IMR-90 (cell line): ENCODE measurements around the gene IL24. TPM values are rescaled to one million over a fixed set of nuclear protein-coding genes. Genes with fewer than 3 reads are reported as not detected.

Experiments
- ATAC-seq: fragments of 200-7000 bp; cut with Tn5 transposase; 2 replicates; pipeline ENCODE4 v1.9.1; 2020; ENCODE audit warnings: low read depth, mild to moderate bottlenecking, moderate library complexity
- BruUV-seq: library from RNA; stranded (reverse); fragments of 400-500 nt; replicated peaks from 2 replicates; lab custom pipeline; 2021; lab: Mats Ljungman, UMichigan
- CTCF ChIA-PET: fragments of 300-600 bp; formaldehyde crosslinking; extraction: SDS; loops from one replicate; lab custom pipeline; 2021; ENCODE audit warnings: antibody characterized with exemption; lab: Yijun Ruan, JAX
- POLR2A ChIA-PET: fragments of 300-600 bp; sonication (Branson Sonifier 250); formaldehyde crosslinking; loops from one replicate; lab custom pipeline; 2022; ENCODE audit warnings: antibody characterized with exemption; ENCODE audit not compliant: unreplicated experiment; lab: Charles Lee
- DNase-seq: peaks from one replicate; pipeline ENCODE4 v3.0.0; 2013
- H2AFZ ChIP-seq: replicated peaks from 2 replicates; pipeline ENCODE3; 2013; ENCODE audit warnings: low read length, mild to moderate bottlenecking; ENCODE audit not compliant: poor library complexity
- H2AK5ac ChIP-seq: 2 replicates; pipeline ENCODE4 v1.6.1; 2013; ENCODE audit warnings: low read depth, low read length, inconsistent platforms
- H2AK9ac ChIP-seq: replicated peaks from 2 replicates; pipeline ENCODE3; 2013; ENCODE audit warnings: mild to moderate bottlenecking, low read depth, low read length, moderate library complexity; ENCODE audit not compliant: poor library complexity
- H2BK120ac ChIP-seq: 2 replicates; pipeline ENCODE4 v1.6.1; 2013; ENCODE audit warnings: low read depth, low read length, inconsistent platforms
- H2BK15ac ChIP-seq: 3 replicates; pipeline ENCODE4 v1.6.1; 2013; ENCODE audit warnings: low read depth, low read length, inconsistent platforms
- H2BK20ac ChIP-seq: 2 replicates; pipeline ENCODE4 v1.6.1; 2013; ENCODE audit warnings: low read depth, mild to moderate bottlenecking, inconsistent platforms, low read length, moderate library complexity
- H2BK5ac ChIP-seq: 2 replicates; pipeline ENCODE4 v1.6.1; 2013; ENCODE audit warnings: mild to moderate bottlenecking, low read depth, low read length, inconsistent platforms; ENCODE audit not compliant: poor library complexity, severe bottlenecking
- H3K14ac ChIP-seq: replicated peaks from 2 replicates; pipeline ENCODE4 v1.6.1; 2013; ENCODE audit warnings: low read depth, low read length, inconsistent platforms
- H3K18ac ChIP-seq: 2 replicates; pipeline ENCODE4 v1.6.1; 2013; ENCODE audit warnings: low read depth, low read length, control low read depth
- H3K23ac ChIP-seq: 2 replicates; pipeline ENCODE4 v1.6.1; 2013; ENCODE audit warnings: low read depth, low read length, inconsistent platforms
- H3K27ac ChIP-seq: 2 replicates; pipeline ENCODE4 v1.5.1; 2013; ENCODE audit warnings: mild to moderate bottlenecking, control low read depth, low read length; ENCODE audit not compliant: insufficient read depth
- H3K27me3 ChIP-seq: 2 replicates; pipeline ENCODE4 v1.6.1; 2013; ENCODE audit warnings: low read length; ENCODE audit not compliant: control insufficient read depth, insufficient read depth
- H3K36me3 ChIP-seq: 2 replicates; pipeline ENCODE4 v1.6.1; 2013; ENCODE audit warnings: low read length, mixed read lengths; ENCODE audit not compliant: control insufficient read depth, insufficient read depth
- H3K4ac ChIP-seq: 2 replicates; pipeline ENCODE4 v1.6.1; 2013; ENCODE audit warnings: low read depth, low read length, inconsistent platforms
- H3K4me1 ChIP-seq: 2 replicates; pipeline ENCODE4 v1.6.1; 2013; ENCODE audit warnings: low read length, mixed read lengths; ENCODE audit not compliant: control insufficient read depth, insufficient read depth
- H3K4me2 ChIP-seq: 2 replicates; pipeline ENCODE4 v1.6.1; 2013; ENCODE audit warnings: low read depth, mild to moderate bottlenecking, control low read depth, low read length, moderate library complexity
- H3K4me3 ChIP-seq: 2 replicates; pipeline ENCODE4 v1.5.1; 2013; ENCODE audit warnings: low read depth, mild to moderate bottlenecking, control low read depth, low read length, moderate library complexity; ENCODE audit not compliant: insufficient read depth
- H3K56ac ChIP-seq: 2 replicates; pipeline ENCODE4 v1.6.1; 2013; ENCODE audit warnings: low read length, inconsistent platforms; ENCODE audit not compliant: insufficient read depth; ENCODE audit errors: extremely low read depth
- H3K79me1 ChIP-seq, 2 experiments: 2 replicates each; pipeline ENCODE4 v1.6.1; 2013; ENCODE audit warnings: low read length in 2 of 2, inconsistent platforms in 1 of 2, low read depth in 1 of 2
- H3K9ac ChIP-seq: 2 replicates; pipeline ENCODE4 v1.6.1; 2013; ENCODE audit warnings: low read depth, low read length, control low read depth
- H3K9me1 ChIP-seq: 2 replicates; pipeline ENCODE4 v1.6.1; 2013; ENCODE audit warnings: low read length, inconsistent platforms; ENCODE audit not compliant: insufficient read depth
- H3K9me3 ChIP-seq: 2 replicates; pipeline ENCODE4 v1.6.1; 2013; ENCODE audit warnings: low read length; ENCODE audit not compliant: control insufficient read depth, insufficient read depth
- H4K20me1 ChIP-seq: 2 replicates; pipeline ENCODE4 v1.6.1; 2013; ENCODE audit warnings: low read length, inconsistent platforms; ENCODE audit not compliant: insufficient read depth
- H4K5ac ChIP-seq: 2 replicates; pipeline ENCODE4 v1.6.1; 2013; ENCODE audit warnings: mild to moderate bottlenecking, low read depth, low read length, control low read depth
- H4K8ac ChIP-seq, 2 experiments: 2 replicates each; pipeline ENCODE4 v1.6.1; 2013; ENCODE audit warnings: low read depth in 2 of 2, low read length in 2 of 2, control low read depth in 1 of 2, inconsistent platforms in 1 of 2
- H4K91ac ChIP-seq: 2 replicates; pipeline ENCODE4 v1.6.1; 2013; ENCODE audit warnings: low read depth, low read length, inconsistent platforms; ENCODE audit not compliant: insufficient read depth
- ELK1 ChIP-seq: fragments of 150-350 bp; IDR thresholded peaks from 2 replicates; pipeline ENCODE4 v1.6.1; 2016; ENCODE audit warnings: low read depth, mild to moderate bottlenecking, low read length, moderate library complexity, borderline replicate concordance
- MAFK ChIP-seq: IDR thresholded peaks from 2 replicates; pipeline ENCODE4 v1.6.1; 2012; ENCODE audit warnings: low read depth, low read length, improper control_type of control experiment
- WGBS, 2 experiments: methylation state at CpG; one replicate each; pipeline versions ENCODE4 v1.1.5 to v1.1.7; 2013; ENCODE audit warnings: missing lambda C conversion rate in 2 of 2; ENCODE audit not compliant: insufficient read length in 1 of 2; ENCODE audit errors: extremely low coverage in 2 of 2; 5-methylcytosine and 5-hydroxymethylcytosine counted together
- dilution Hi-C: fragments of 300-500 bp; cut with HindIII; formaldehyde crosslinking; loops from one replicate; pipeline ENCODE4 v1.14.3; 2018; ENCODE audit warnings: low sequenced_read_pairs; ENCODE audit not compliant: unreplicated experiment
- in situ Hi-C: fragments of 300-500 bp; cut with MboI; formaldehyde crosslinking; loops from 3 replicates; pipeline ENCODE4 v1.14.3; 2019; ENCODE audit warnings: low sequenced_read_pairs, inconsistent platforms, mixed read lengths
- intact Hi-C: fragments of 100-400 bp; cut with micrococcal nuclease; formaldehyde crosslinking; loops from 2 replicates; pipeline ENCODE4 v1.10.0; 2022
- polyA plus RNA-seq, 3 experiments: library from polyadenylated mRNA; depleted of rRNA; stranded (reverse); fragments of >200 nt; gene quantifications; 2 replicates each; pipeline ENCODE4 v1.2.3, GENCODE V29; 2012; ENCODE audit warnings: low replicate concordance in 1 of 3
- total RNA-seq: library from RNA; depleted of rRNA; stranded (reverse); fragments of >200 nt; gene quantifications from 2 replicates; pipeline ENCODE4 v1.2.3, GENCODE V29; 2012

The IL24 gene
- total and polyA plus RNA-seq, 2 of the 4 experiments (the other 2 are of a cell fraction) = 0.12 to 0.18 TPM

- POLR2A ChIA-PET = no interaction called here
Observed at GRCh38 chr1:206915030-206915735, 17.9 kb downstream of the IL24 start.

More at GRCh38 chr1:206915030-206915735, 17.9 kb downstream of the IL24 start:
- Histone ChIP-seq H4K91ac (no peak overlapping the region), H3K9ac (no peak overlapping the region), H3K23ac (no peak overlapping the region), H4K8ac (no peak overlapping the region), H3K9me3 (no peaks in the 10 kb centered on the region), H2BK5ac (no peak overlapping the region), H4K5ac (no peak overlapping the region), H2BK15ac (no peak overlapping the region), H3K56ac (no peak overlapping the region), H3K4me3 (no peak overlapping the region), H2AK9ac (no peak overlapping the region), H2BK120ac (no peak overlapping the region), H4K20me1 (no peaks in the 10 kb centered on the region), H3K36me3 (no peaks in the 10 kb centered on the region), H3K4ac (no peak overlapping the region), H3K4me2 (no peak overlapping the region), H3K27me3 (peaks cover 36% of the 10 kb centered on the region), H2BK20ac (no peak overlapping the region), H3K14ac (no peak overlapping the region), H3K4me1 (no peaks in the 10 kb centered on the region), H2AFZ (no peak overlapping the region), H3K18ac (no peak overlapping the region), H3K27ac (no peak overlapping the region), H3K9me1 (no peaks in the 10 kb centered on the region), H2AK5ac (no peak overlapping the region), H3K79me1 (no peaks in the 10 kb centered on the region)
- no peak for ATAC-seq
- intact Hi-C loops (loop anchor here (10.0 kb wide), 2 partner anchors 160 to 490 kb away; no protein-coding TSS in a partner anchor), dilution Hi-C loops (no loop called here), in situ Hi-C loops (loop anchor here (10.0 kb wide), 2 partner anchors 300 to 430 kb away; partner anchors contain the start of gene EIF2D)
- CTCF ChIA-PET = interaction anchor here (0.5 to 1.4 kb wide), 2 partner anchors 104 to 105 kb away, joined by 4 to 6 read pairs; no protein-coding TSS in a partner anchor
- no TSS peak for BruUV-seq
- 65% methylated on average over 4 of the region's 15 CpGs; no CpG with 5 or more reads in 1 of the 2 experiments for WGBS, 2 experiments
- no peak for DNase-seq
- TF ChIP-seq MAFK = no peak
- TF ChIP-seq ELK1 = no peak
